GM18951 (cell line): ENCODE measurements around the gene CENPN.

ENCODE experiments used
- POLR2A ChIP-seq: IDR thresholded peaks from 4 replicates; pipeline ENCODE4 v1.6.1; 2011; ENCODE audit warnings: mild to moderate bottlenecking; ENCODE audit not compliant: insufficient read length, insufficient read depth; ENCODE audit errors: extremely low read depth
- in situ Hi-C: fragments of 300-500 bp; cut with MboI; formaldehyde crosslinking; loops from one replicate; pipeline ENCODE4 v1.12.0; 2022; ENCODE audit warnings: low sequenced_read_pairs, mixed read lengths, inconsistent platforms; ENCODE audit not compliant: unreplicated experiment

The CENPN gene

DNA sequence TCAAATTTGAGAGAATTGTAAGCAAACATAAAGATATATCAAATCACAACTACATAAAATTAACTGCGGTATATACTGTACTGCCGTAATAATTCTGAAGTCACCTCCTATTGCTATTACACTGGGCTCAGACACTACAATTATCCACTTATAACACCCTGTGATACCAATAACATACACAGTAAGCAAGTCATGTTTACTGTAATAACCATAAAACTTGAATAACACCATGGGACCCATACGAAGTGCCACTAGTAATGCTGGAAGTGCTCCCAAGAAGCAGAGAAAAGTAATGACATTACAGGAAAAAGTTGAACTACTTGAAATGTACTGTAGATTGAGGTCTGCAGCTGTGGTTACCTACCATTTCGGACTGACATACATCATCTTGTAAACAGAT lies 24.4 kb upstream of the CENPN start:
- in situ Hi-C loops, result no loop called here
- no peak for TF ChIP-seq POLR2A

DNA sequence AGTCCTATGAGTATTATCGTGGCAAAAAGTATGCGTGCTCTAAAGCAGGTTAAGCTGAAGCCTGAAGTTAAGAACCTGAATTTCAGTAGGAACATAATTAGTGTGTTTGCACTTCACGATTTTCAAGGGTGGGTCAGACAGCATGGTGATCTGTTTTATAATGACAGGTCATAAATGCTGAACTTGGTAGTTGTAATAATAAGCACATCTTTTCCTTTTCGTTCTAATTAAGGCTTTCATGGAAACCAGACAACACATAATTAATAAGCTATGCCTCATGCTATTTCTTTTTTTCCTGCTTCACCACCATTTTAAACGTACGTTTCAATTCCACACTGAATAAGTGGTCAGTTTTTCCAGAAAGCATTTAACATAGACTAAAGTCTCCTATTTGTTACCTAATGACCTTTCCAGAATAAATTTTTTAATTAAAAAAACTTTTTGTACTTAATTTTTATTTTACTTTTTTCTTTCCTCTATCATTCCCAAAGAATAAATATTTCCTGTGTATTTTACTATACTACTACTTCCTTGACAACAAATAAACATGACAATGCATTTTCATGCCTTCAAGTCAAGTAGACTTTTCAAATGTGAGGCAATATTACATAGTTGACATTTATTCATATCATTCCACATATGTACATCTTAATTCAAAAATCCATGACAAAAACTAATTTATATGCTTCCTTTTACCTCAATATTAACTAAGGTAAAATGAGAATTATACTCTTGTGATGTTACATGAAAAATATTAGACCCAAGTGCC lies 22.7 kb upstream of the CENPN start:
- no peak for TF ChIP-seq POLR2A
- in situ Hi-C loops, result no loop called here

DNA sequence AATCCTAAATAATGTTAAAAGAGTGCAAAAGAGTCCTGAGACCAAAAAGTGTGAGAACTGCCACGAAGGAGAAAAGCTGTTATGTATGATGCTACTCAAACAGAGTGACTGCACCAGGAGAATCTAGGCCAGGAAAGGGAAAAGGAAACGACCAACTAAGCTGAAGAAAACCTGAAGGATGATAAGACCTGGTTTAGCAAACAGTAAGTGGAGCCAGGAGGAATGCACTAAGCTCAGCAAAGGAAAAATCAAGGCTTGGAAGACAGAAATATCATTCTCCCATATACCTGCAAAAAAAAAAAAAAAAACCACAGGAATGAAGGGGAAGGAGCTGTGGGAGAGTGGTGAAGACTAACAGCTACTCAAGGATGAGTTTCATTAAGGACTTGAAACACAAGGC lies 21.4 kb upstream of the CENPN start:
- TF ChIP-seq POLR2A, result no peak
- in situ Hi-C loops, result no loop called here

DNA sequence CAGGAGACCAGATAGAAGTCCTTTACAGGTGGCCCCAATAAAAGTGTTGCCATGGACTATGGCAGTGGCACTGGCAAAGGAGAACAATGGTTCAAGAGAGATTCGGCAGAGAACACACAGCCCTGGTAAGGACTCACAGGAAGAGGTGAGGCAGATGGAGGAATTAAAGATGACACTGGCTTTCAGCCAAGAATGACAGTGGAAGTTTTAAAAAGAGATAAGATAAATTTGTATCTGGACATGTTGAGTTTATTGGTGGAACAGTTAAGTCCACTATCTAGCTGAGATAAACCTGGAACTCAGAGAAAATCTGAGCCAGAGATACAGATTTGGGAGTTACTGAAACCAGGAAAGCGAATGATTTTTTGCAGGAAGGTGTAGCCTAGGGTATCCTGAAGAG lies 20.5 kb upstream of the CENPN start:
- in situ Hi-C loops, result no loop called here
- TF ChIP-seq POLR2A, result no peak

DNA sequence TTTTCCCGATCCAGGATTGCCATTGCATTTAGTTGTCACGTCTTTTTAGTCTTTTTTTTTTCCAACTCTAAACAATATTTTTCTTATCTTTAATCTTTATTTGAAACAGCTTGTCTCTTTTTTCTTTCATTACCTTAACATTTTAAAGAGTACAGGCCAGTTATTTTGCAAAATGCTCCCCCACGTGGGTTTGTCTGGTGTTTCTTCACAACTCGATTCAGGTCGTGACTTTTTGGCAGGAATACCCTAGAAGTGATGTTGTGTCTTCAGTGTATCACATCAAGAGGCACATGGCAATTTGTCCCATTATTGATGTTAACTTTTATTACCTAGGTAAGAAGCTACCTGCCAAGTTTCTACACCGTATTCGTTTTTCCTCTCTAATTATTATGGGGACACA lies 18.3 kb upstream of the CENPN start:
- in situ Hi-C loops, result no loop called here

DNA sequence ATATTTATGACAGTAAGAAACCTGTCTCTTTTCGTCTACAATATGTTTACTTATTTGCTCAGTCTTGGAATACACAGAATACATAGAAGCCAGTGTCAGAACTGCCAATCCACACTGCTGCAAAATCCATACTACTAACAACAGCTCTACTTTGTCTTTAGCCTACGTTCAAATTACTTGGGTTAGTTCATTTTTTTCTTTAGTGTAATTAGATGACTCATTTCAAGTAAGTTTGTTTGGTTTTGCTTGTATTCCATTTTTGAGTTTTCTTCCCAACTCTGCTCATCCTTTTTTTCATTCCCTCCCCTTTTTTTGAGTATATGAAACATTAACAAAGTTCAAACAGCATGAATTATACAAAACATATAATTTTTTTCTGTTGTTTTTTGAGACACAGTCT lies 17.2 kb upstream of the CENPN start:
- no peak for TF ChIP-seq POLR2A
- in situ Hi-C loops, result no loop called here

More for the DNA sequence above, 18.3 kb upstream of the CENPN start:
- TF ChIP-seq POLR2A, result no peak

DNA sequence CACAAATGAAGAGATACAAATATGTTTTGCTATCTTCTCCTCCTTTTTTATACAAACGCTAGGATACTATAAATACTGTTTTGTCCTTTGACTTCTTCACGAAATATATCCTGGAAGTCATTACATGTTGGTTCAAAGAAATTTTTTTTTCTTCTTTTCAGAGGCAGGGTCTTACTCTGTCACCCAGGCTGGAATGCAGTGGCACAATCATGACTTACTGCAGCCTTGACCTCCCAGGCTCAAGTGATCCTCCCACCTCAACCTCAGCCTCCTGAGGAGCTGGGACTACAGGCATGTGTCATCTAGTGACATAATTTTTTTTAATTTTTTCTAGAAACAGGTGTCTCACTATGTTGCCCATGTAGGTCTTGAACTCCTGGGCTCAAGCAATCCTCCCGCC lies 16.4 kb upstream of the CENPN start:
- no peak for TF ChIP-seq POLR2A
- in situ Hi-C loops, result no loop called here

DNA sequence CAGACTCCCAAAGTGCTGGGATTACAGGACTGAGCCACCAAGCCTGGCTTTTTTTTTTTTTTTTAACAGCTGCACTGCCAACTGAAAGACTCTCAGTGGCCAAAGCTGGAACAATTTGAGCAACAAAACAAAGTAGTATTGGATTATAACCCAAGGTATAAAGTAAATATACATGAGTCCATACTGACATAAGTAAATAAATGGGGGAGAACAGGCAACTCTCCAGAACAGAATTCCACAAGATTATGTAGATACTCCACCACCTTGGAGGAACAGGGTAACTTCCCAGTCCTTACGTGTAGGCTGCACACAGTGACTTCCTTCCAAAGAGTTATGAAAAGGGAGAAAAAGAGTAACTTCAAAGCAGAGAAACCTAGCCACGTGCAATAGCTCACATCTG lies 16.0 kb upstream of the CENPN start:
- in situ Hi-C loops, result no loop called here
- no peak for TF ChIP-seq POLR2A

DNA sequence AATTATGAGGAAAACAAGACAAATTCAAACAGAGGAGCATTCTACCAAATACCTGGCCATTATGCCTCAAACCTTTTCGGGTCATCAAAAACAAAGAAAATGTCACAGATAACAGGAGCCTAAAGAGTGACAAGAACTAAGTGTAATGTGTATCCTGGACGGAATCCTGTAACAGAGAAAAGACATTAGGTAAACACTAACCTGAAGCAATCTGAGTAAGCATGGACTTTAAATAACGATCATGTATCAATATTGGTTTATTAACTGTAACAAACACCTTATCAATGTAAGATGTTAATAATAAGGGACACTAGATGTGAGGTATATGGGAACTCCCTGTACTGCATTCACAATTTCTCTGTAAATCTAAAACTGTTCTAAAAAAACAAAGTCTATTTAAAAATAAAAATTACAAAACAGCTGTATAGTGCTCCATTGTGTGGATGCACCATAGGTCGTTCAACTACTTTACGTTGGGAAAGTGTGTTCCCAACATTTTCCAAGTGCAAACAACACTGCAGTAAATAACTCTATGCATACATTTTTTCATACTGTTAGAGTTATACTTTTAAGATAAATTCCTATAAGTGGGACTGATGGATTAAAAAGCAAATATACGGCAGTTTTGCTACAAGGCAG lies 15.1 kb upstream of the CENPN start:
- no peak for TF ChIP-seq POLR2A
- in situ Hi-C loops, result no loop called here

DNA sequence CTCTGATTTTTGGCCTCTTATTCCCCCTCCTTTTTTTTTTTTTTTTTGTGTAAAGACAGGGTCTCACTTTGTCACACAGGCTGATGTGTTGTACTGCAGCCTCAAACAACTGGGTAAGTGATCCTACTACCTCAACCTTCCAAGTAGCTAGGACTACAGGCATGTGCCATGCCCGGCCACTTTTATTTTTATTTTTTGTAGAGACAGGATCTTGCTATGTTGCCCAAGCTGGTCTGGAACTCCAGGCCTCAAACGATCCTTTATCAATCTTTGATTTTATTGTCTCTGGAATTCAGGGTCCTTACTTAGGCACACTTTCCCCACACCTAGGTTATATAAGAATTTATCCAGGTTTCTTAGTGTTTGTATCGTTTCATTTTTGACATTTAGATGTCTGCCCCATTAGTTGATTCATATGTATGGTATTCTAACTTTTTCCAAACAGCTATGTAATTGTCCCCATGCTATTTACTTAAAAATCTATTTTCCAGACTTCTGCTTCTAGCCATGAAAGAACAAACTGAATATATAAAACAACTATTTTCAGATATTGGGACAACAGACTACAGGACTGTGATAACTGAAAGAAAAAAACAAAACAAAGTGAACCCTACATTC lies 14.2 kb upstream of the CENPN start:
- in situ Hi-C loops, result no loop called here
- TF ChIP-seq POLR2A, result no peak

DNA sequence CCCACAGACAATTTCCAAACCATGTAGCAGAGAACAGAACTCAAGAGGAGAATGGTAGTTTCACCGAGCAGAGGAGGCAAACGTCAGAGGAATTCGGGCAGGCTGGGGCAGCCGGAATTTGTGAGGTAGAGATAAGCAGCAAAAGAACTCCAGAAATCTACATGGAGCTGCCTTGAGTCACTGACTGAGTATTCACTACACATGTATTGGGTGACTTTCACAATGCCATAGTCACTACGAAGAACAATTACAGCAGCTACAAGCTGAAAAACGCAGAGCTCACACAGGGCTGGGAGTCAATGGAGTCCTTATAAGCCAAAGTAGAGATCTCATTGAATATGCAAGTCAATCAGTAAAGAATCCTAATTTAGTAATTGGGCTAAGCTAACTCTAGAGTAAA lies 13.7 kb upstream of the CENPN start:
- in situ Hi-C loops, result no loop called here
- no peak for TF ChIP-seq POLR2A

DNA sequence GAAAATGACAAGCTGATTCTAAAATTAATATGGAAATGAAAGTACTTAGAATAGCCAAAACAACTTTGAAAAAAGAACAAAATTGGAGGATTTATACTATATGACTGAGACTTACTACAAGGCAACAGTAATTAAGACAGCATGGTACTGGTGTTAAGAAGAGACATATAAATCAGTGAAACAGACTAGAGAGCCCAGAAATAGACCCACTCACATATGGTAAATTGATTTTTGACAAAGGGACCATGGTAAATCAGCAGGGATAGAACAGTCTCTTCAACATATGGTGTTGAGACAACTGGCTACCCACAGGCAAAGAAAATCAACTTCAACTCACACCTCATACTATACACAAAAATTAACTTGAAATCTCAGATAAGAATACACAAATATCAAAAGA lies 13.2 kb upstream of the CENPN start:
- no peak for TF ChIP-seq POLR2A
- in situ Hi-C loops, result no loop called here

DNA sequence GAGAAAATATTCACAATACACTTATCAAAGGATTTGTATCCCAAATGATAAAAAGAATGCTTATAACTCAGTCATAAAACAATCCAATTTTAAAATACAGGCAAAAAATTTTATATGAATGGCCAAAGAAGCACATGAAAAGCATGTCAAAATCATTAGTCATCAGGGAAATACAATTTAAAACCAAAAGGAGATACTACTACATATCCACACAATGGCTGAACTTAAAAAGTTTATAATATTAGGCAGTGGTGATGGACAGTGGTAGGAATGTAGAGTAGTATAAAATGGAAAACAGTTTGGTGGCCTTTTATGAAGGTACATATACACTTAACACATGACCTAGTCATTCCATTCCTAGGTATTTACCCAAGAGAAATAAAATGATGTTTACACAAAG lies 12.6 kb upstream of the CENPN start:
- in situ Hi-C loops, result no loop called here

DNA sequence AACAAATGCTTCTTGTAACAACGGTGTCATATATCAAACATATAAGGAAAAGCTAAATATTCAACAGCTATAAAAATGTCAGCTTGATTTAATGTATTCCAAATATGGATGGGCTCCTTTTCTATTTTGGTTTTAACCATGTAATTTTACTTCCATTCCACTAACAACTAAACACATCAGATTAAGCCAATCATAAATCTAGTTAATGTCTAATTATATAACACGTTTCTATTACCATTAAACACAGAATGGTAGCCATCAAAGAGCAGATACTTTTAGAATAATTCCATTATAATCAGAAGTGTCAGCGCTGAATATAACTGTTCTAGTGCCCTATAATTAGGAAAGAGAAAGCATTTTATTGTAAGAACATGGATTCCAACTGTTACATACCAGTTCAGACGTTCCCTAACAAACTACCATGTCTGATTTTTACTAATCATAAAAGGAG lies 10.3 kb upstream of the CENPN start:
- in situ Hi-C loops, result no loop called here
- TF ChIP-seq POLR2A, result no peak

More for the DNA sequence above, 12.6 kb upstream of the CENPN start:
- no peak for TF ChIP-seq POLR2A

DNA sequence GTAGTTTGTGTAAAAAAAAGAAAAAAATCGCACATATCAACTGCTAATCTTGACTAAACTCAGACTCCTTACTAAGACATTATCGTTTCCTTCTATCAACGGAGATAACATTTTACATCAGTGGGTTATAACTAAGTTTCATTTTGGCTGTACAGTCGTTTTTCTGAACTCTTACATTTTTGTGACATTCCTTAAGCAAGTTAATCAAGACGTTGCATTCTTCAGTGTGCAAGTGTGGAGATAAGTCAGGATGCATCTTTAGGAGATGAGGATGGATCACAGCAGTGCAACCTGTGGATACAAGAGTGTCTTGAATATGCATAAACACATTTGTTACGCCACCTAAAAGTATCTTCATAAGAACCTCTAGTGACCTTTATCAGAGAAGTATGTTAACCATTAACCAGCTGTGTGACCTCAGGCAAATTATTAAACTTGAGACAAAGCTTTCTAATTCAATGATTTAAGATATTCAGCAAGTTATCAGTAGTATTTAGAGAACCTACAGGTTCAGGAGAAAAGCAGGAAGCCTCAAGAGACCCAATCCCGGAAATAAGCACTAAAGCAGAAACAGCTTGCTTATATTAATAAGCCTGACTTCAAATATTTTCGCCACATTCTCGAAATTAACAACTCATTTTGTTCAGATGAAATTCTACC lies 9.7 kb upstream of the CENPN start:
- in situ Hi-C loops, result no loop called here
- TF ChIP-seq POLR2A, result no peak
